HepG2 (cell line): ENCODE results near the gene TMEM183A. TPM values are rescaled to one million over a fixed set of nuclear protein-coding genes. Genes with fewer than 3 reads are reported as not detected.

ENCODE experiments used
- ATAC-seq: fragments of 200-7000 bp; cut with Tn5 transposase; 3 replicates; pipeline ENCODE4 v1.9.1; 2020; ENCODE audit warnings: mild to moderate bottlenecking, moderate library complexity
- BruUV-seq: library from RNA; stranded (reverse); fragments of 400-500 nt; replicated peaks from 2 replicates; lab custom pipeline; 2021; lab: Mats Ljungman, UMichigan
- CTCF ChIA-PET: fragments of 300-600 bp; formaldehyde crosslinking; extraction: SDS; loops from one replicate; lab custom pipeline; 2021; ENCODE audit warnings: low total read pairs, inconsistent platforms, low intra/inter-chr PET ratio; lab: Yijun Ruan, JAX
- POLR2A ChIA-PET: fragments of 350-600 bp; sonication (Branson Sonifier 250); formaldehyde crosslinking; loops from one replicate; lab custom pipeline; 2020; ENCODE audit warnings: antibody characterized with exemption, inconsistent platforms; lab: Yijun Ruan, JAX
- DNase-seq: peaks from one replicate; pipeline ENCODE4 v3.0.0-alpha.2; 2015; ENCODE audit warnings: low spot score
- FAIRE-seq: peaks from 3 replicates; lab custom pipeline; 2011; peaks lifted over from hg19 to GRCh38; lab: Jason Lieb, UNC
- H2AFZ ChIP-seq: one replicate; pipeline ENCODE4 v1.6.1; 2011; ENCODE audit warnings: low read length, inconsistent platforms
- H3K27ac ChIP-seq: fragments of 300-600 bp; 3 replicates; pipeline ENCODE4 v1.8.0; 2011; ENCODE audit warnings: mixed run types, mild to moderate bottlenecking, mixed read lengths, low read length, inconsistent platforms; ENCODE audit not compliant: insufficient read depth; ENCODE audit errors: extremely low read length
- H3K27me3 ChIP-seq, 2 experiments: fragments of 200-600 bp in 1 of 2; 2 replicates in 1 of 2; 3 replicates in 1 of 2; pipeline versions ENCODE4 v1.6.0 to v1.8.0; 2011; ENCODE audit warnings: low read length in 2 of 2, mild to moderate bottlenecking in 2 of 2, moderate library complexity in 2 of 2, inconsistent platforms in 1 of 2; ENCODE audit not compliant: insufficient read depth in 2 of 2, control insufficient read depth in 1 of 2
- H3K36me3 ChIP-seq, 2 experiments: fragments of 200-600 bp in 1 of 2; replicated peaks in 1 of 2; 2 replicates in 1 of 2; 3 replicates in 1 of 2; pipeline versions ENCODE4 v1.5.1 to v1.8.0; 2011; ENCODE audit warnings: low read length in 2 of 2, inconsistent platforms in 1 of 2; ENCODE audit not compliant: insufficient read depth in 2 of 2, control insufficient read depth in 1 of 2
- H3K4me1 ChIP-seq: 2 replicates; pipeline ENCODE4 v1.5.1; 2012; ENCODE audit warnings: low read length, inconsistent platforms; ENCODE audit not compliant: insufficient read depth
- H3K4me2 ChIP-seq: 2 replicates; pipeline ENCODE4 v1.6.0; 2011; ENCODE audit warnings: low read depth, low read length, inconsistent platforms
- H3K4me3 ChIP-seq, 3 experiments: fragments of 200-600 bp in 1 of 3; sonication (generic), shearing (Covaris generic) in 1 of 3; replicated peaks in 1 of 3; 2 replicates each; pipeline ENCODE4 v1.5.1; 2011 to 2016; ENCODE audit warnings: low read length in 3 of 3, inconsistent platforms in 2 of 3, low read depth in 2 of 3, mild to moderate bottlenecking in 2 of 3, control low read depth in 1 of 3, mixed read lengths in 1 of 3; ENCODE audit not compliant: insufficient read depth in 1 of 3
- H3K79me2 ChIP-seq: one replicate; pipeline ENCODE4 v1.6.1; 2011; ENCODE audit warnings: low read length, inconsistent platforms; ENCODE audit not compliant: insufficient read depth
- H3K9ac ChIP-seq: 2 replicates; pipeline ENCODE4 v1.6.0; 2011; ENCODE audit warnings: mild to moderate bottlenecking, low read depth, low read length, inconsistent platforms; ENCODE audit not compliant: insufficient read depth
- H3K9me3 ChIP-seq: 2 replicates; pipeline ENCODE4 v1.5.1; 2012; ENCODE audit warnings: mild to moderate bottlenecking, low read length
- H4K20me1 ChIP-seq: 2 replicates; pipeline ENCODE4 v1.6.0; 2011; ENCODE audit warnings: inconsistent platforms, mild to moderate bottlenecking, low read length, moderate library complexity; ENCODE audit not compliant: insufficient read depth
- FOXC1 ChIP-seq: sonication (generic); formaldehyde crosslinking; IDR thresholded peaks from 2 replicates; pipeline ENCODE4 v1.8.0; 2022; ENCODE audit warnings: mild to moderate bottlenecking, missing genetic modification reagents, borderline replicate concordance
- KDM5B ChIP-seq: sonication (generic); formaldehyde crosslinking; IDR thresholded peaks from 2 replicates; pipeline ENCODE4 v1.4.0; 2020; ENCODE audit warnings: missing genetic modification reagents, mild to moderate bottlenecking, borderline replicate concordance
- TARDBP ChIP-seq: sonication (generic); formaldehyde crosslinking; IDR thresholded peaks from 2 replicates; pipeline ENCODE4 v1.8.0; 2022; ENCODE audit warnings: mild to moderate bottlenecking, missing genetic modification reagents
- ZBTB40 ChIP-seq, 2 experiments: fragments of 450-650 bp in 1 of 2; sonication (generic) in 1 of 2; formaldehyde crosslinking in 1 of 2; IDR thresholded peaks; 2 replicates each; pipeline versions ENCODE4 v1.6.1 to v1.8.0; 2016 to 2022; ENCODE audit warnings: antibody characterized with exemption in 1 of 2, mild to moderate bottlenecking in 1 of 2, missing genetic modification reagents in 1 of 2
- ZNF18 ChIP-seq: sonication (generic); formaldehyde crosslinking; IDR thresholded peaks from 2 replicates; pipeline ENCODE4 v1.8.0; 2022; ENCODE audit warnings: mild to moderate bottlenecking, missing genetic modification reagents; ENCODE audit not compliant: insufficient replicate concordance
- ZNF772 ChIP-seq: sonication (generic); formaldehyde crosslinking; IDR thresholded peaks from 2 replicates; pipeline ENCODE4 v1.5.0; 2020; ENCODE audit warnings: mild to moderate bottlenecking, missing genetic modification reagents
- ZNF878 ChIP-seq: sonication (generic); formaldehyde crosslinking; IDR thresholded peaks from 2 replicates; pipeline ENCODE4 v1.8.1; 2023; ENCODE audit warnings: mild to moderate bottlenecking, missing genetic modification reagents, moderate library complexity
- WGBS: methylation state at CpG from one replicate; pipeline ENCODE4 v1.1.6; 2017; ENCODE audit warnings: low lambda C conversion rate; 5-methylcytosine and 5-hydroxymethylcytosine counted together
- in situ Hi-C: cut with HindIII; loops from 2 replicates; pipeline ENCODE4 v1.10.0; 2017; ENCODE audit warnings: low pct_unique_long_range_greater_than_20kb; ENCODE audit not compliant: extremely low pct_ligation_motif_present
- intact Hi-C: fragments of 100-400 bp; cut with micrococcal nuclease; formaldehyde crosslinking; loops from one replicate; pipeline ENCODE4 v1.10.0; 2022; ENCODE audit not compliant: unreplicated experiment
- polyA plus RNA-seq, 8 experiments: library from polyadenylated mRNA; depleted of rRNA in 3 of 8; stranded (reverse) in 7 of 8; unstranded in 1 of 8; fragments of >200 nt; fragmentation: Illumina TruSeq in 4 of 8; extraction: Trizol in 4 of 8; gene quantifications; 2 replicates each; pipeline versions ENCODE4 v1.2.1 to v1.2.3, GENCODE V29; 2011 to 2016; ENCODE audit warnings: low read depth in 4 of 8, missing spikeins in 1 of 8, mixed read lengths in 1 of 8; ENCODE audit not compliant: insufficient read depth in 1 of 8
- total RNA-seq, 5 experiments: library from RNA; depleted of rRNA; stranded (reverse); fragments of >200 nt; fragmentation: Illumina TruSeq; extraction: Trizol; gene quantifications; 2 replicates each; pipeline ENCODE4 v1.2.3, GENCODE V29; 2016; ENCODE audit warnings: low read depth in 1 of 5

Gene TMEM183A
- total and polyA plus RNA-seq, 2 of the 13 experiments (the other 11 are each of a cell fraction or from before 2014, with no cell fraction given): 59.7 to 82.0 TPM

GRCh38 chr1:203026031-203026665 is 19.0 kb downstream of the TMEM183A start, which contains the start of gene PPFIA4 (continued):
- TF ChIP-seq ZNF878 (CRISPR knock-in tag) (no peak; the same call in 1 of the 2 replicates), FOXC1 (CRISPR knock-in tag) (no peak), KDM5B (0 out of 2 replicates have a peak, but pooled peaks have one; percentile 55)
- TF ChIP-seq, all 625 proteins: peak for 73

- intact Hi-C loops (no loop called here), in situ Hi-C loops (no loop called here)
- DNase-seq (no peak), ATAC-seq (peak; percentile 35), FAIRE-seq (no peak)
- Histone ChIP-seq H3K79me2 (no peaks in the 10 kb centered on the region), H3K36me3 (peaks cover 0 to 18% of the 10 kb centered on the region in 2 experiments; a peak in 2 of 5 replicates), H3K4me3 (peak overlapping the region; percentile 50 to 78 (median 69); a peak in 5 of 6 replicates), H3K9me3 (no peaks in the 10 kb centered on the region), H3K4me2 (peak overlapping the region; percentile 89), H2AFZ (no peak overlapping the region), H3K4me1 (peaks cover 26% of the 10 kb centered on the region), H3K27ac (no peak overlapping the region), H3K9ac (peak overlapping the region; percentile 55), H4K20me1 (no peaks in the 10 kb centered on the region), H3K27me3 (peaks cover 5 to 14% of the 10 kb centered on the region in 2 experiments; a peak in 4 of 5 replicates)
- WGBS: 56% methylated on average over 33 of the region's 46 CpGs
- BruUV-seq: no TSS peak
- POLR2A ChIA-PET: interaction anchor here (3.0 kb wide), 1 partner anchor 20 kb away, joined by 10 read pairs; the partner anchor contains the start of gene TMEM183A
- CTCF ChIA-PET: no interaction called here
- peak; percentile 62 for TF ChIP-seq ZNF18
- 0 out of 2 replicates have a peak, but pooled peaks have one; percentile 42 for TF ChIP-seq TARDBP
- TF ChIP-seq ZBTB40 (IDR thresholded peaks at IDR 0.05): no peak
- TF ChIP-seq ZBTB40 (CRISPR knock-in tag; IDR thresholded peaks at IDR 0.05): 0 out of 2 replicates have a peak, but pooled peaks have one; percentile 27
- 0 out of 2 replicates have a peak, but pooled peaks have one; percentile 8 for TF ChIP-seq ZNF772 (CRISPR knock-in tag)
These were observed 19.8 kb downstream of the TMEM183A start for GRCh38 chr1:203026666-203027663.
